Measurements from ENCODE around the gene TNS1. TPM values are rescaled to one million over a fixed set of nuclear protein-coding genes. Genes with fewer than 3 reads are reported as not detected.

Gene TNS1
- total and polyA plus RNA-seq, 9 of the 15 experiments (the other 6 are each of a cell fraction or from before 2014, with no cell fraction given), result 0.13 to 2.7 (median 0.77) TPM

GRCh38 chr2:217914078-217914477 lies 88.7 kb downstream of the TNS1 start:
- no peaks in the 10 kb centered on the region for H3K79me2 ChIP-seq (ENCODE audit: control insufficient read depth, insufficient read depth, low read length)
- H3K9me1 ChIP-seq (ENCODE audit: control insufficient read depth, insufficient read depth, low read length), result no peaks in the 10 kb centered on the region
- intact Hi-C loops (cut with micrococcal nuclease), result loop anchor here (10.0 kb wide), 2 partner anchors 71 to 151 kb away; partner anchors contain the start of gene RUFY4
- WGBS (ENCODE audit: insufficient coverage, low coverage, missing lambda C conversion rate), result no CpG with 5 or more reads among the region's 1 CpG
- no peaks in the 10 kb centered on the region for H3K9me3 ChIP-seq (replicated peaks; ENCODE audit: control insufficient read depth, insufficient read depth, low read depth, low read length)
- no peak overlapping the region for H3K27ac ChIP-seq (ENCODE audit: extremely low read depth, low read depth, low read length)
- no peak overlapping the region for H3K4me2 ChIP-seq (ENCODE audit: insufficient read depth, low read length)
- no peak overlapping the region for H3K9ac ChIP-seq (ENCODE audit: insufficient read depth in 1 of 2, low read depth in 2 of 2, low read length in 2 of 2)
- DNase-seq (ENCODE audit: extremely low read depth in 1 of 4, low spot score in 3 of 4), result no peak
- in situ Hi-C loops (cut with MboI), result no loop called here
- H4K20me1 ChIP-seq (replicated peaks; ENCODE audit: control insufficient read depth, insufficient read depth, low read length), result 0 out of 2 replicates have a peak, but pooled peaks cover 6% of the 10 kb centered on the region
- ChIA-PET POLR2A (no interaction called here), CTCF (ENCODE audit: low intra/inter-chr PET ratio) (no interaction called here)
- no TSS peak for BruUV-seq (replicated peaks)
- H3K4me1 ChIP-seq (replicated peaks in 1 of 2; ENCODE audit: control insufficient read depth in 2 of 2, insufficient read depth in 2 of 2, low read length in 2 of 2), result no peaks in the 10 kb centered on the region; a peak in 1 of 5 replicates
- H3K27me3 ChIP-seq (ENCODE audit: control insufficient read depth in 2 of 2, insufficient read depth in 2 of 2, low read length in 2 of 2), result peaks cover 10 to 63% of the 10 kb centered on the region in 2 experiments; a peak in 3 of 5 replicates
- no peak overlapping the region for H3K4me3 ChIP-seq
- TF ChIP-seq RFX1 (IDR thresholded peaks at IDR 0.05), result no peak
- TF ChIP-seq CREM (IDR thresholded peaks at IDR 0.05; ENCODE audit: low read depth), result no peak
- no peak for TF ChIP-seq RBM25 (IDR thresholded peaks at IDR 0.05; ENCODE audit: low read depth, low read length, severe bottlenecking)
- no peak for TF ChIP-seq SMAD1 (IDR thresholded peaks at IDR 0.05; ENCODE audit: low read depth, low read length, partially characterized antibody)
- TF ChIP-seq POLR2G (IDR thresholded peaks at IDR 0.05; ENCODE audit: low read depth, low read length), result no peak
- TF ChIP-seq ZSCAN32 (CRISPR knock-in tag; IDR thresholded peaks at IDR 0.05), result no peak
- no peak for TF ChIP-seq TFAM (CRISPR knock-in tag; conservative IDR thresholded peaks at IDR 0.05)
- TF ChIP-seq ETV6 (IDR thresholded peaks at IDR 0.05; ENCODE audit: borderline replicate concordance in 1 of 2, low read depth in 2 of 2, low read length in 1 of 2), result no peak
- TF ChIP-seq ETV6 (CRISPR knock-in tag; IDR thresholded peaks at IDR 0.05; ENCODE audit: borderline replicate concordance), result no peak
- TF ChIP-seq KAT8 (IDR thresholded peaks at IDR 0.05; ENCODE audit: low read depth), result no peak
- TF ChIP-seq ZFPM2 (CRISPR knock-in tag; IDR thresholded peaks at IDR 0.05), result no peak
- no peak for TF ChIP-seq BCLAF1 (IDR thresholded peaks at IDR 0.05; ENCODE audit: borderline replicate concordance in 1 of 2, control insufficient read depth in 1 of 2, low read depth in 2 of 2, low read length in 1 of 2)
- no peak for TF ChIP-seq ZBTB9 (CRISPR knock-in tag; IDR thresholded peaks at IDR 0.05)
- TF ChIP-seq ZNF699 (CRISPR knock-in tag; IDR thresholded peaks at IDR 0.05; ENCODE audit: insufficient replicate concordance), result no peak
- no peak overlapping the region for H2AFZ ChIP-seq (ENCODE audit: low read depth, low read length)
- ATAC-seq, result no peak
- H3K36me3 ChIP-seq (ENCODE audit: control insufficient read depth, insufficient read depth, low read length), result no peaks in the 10 kb centered on the region
- no peak for FAIRE-seq

All from K562 (cell line).